ENCODE measurements around the gene SLC6A18. TPM values are rescaled to one million over a fixed set of nuclear protein-coding genes. Genes with fewer than 3 reads are reported as not detected.
"Not testable (repeated sequence)": the region's sequence is repeated elsewhere in the genome, so short reads cannot be mapped to it uniquely, and the experiment has no call there.

The SLC6A18 gene
- polyA plus RNA-seq, 1 of the 3 experiments (the other 2 are of a cell fraction): not detected

DNA sequence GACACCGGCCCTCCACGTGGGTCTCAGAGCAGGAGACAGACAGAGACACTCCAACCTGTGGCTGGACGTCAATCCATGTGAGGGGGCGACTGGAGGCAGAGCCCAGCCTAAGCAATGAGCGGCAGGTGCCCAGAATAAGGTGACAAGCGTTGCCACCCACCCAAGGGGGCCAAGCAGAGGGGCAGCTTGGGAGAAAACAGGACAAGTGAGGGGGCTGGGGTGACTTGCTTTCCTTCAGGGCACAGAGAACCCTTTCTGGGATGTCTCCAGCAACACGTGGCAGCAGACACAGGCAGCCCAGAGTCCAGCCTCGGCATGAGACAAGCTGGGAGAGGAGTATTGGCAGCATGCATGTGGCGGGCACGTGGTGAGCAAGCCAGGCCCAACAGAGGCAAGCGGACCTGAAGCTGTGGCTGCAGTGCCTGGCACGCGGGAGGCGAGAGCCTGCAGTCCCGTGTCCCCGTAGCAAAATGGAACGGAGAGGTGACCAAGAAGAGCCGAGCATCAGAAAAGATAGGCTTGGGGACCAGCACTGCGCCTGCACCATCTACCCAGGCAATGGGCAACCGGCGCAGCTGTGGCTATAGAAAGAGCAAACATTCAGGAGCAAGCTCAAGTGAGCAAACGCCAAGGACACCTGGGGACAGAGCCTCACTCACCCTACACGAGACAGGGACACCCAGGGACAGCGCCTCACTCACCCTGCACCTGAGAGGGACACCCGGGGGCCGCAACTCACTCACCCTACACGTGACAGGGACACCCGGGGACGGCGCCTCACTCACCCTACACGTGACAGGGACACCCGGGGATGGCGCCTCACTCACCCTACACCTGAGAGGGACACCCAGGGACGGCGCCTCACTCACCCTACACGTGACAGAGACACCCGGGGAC lies 63.5 kb downstream of the SLC6A18 start (continued):
- TF ChIP-seq, protein P1, sequence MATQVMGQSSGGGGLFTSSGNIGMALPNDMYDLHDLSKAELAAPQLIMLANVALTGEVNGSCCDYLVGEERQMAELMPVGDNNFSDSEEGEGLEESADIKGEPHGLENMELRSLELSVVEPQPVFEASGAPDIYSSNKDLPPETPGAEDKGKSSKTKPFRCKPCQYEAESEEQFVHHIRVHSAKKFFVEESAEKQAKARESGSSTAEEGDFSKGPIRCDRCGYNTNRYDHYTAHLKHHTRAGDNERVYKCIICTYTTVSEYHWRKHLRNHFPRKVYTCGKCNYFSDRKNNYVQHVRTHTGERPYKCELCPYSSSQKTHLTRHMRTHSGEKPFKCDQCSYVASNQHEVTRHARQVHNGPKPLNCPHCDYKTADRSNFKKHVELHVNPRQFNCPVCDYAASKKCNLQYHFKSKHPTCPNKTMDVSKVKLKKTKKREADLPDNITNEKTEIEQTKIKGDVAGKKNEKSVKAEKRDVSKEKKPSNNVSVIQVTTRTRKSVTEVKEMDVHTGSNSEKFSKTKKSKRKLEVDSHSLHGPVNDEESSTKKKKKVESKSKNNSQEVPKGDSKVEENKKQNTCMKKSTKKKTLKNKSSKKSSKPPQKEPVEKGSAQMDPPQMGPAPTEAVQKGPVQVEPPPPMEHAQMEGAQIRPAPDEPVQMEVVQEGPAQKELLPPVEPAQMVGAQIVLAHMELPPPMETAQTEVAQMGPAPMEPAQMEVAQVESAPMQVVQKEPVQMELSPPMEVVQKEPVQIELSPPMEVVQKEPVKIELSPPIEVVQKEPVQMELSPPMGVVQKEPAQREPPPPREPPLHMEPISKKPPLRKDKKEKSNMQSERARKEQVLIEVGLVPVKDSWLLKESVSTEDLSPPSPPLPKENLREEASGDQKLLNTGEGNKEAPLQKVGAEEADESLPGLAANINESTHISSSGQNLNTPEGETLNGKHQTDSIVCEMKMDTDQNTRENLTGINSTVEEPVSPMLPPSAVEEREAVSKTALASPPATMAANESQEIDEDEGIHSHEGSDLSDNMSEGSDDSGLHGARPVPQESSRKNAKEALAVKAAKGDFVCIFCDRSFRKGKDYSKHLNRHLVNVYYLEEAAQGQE (IDR thresholded peaks at IDR 0.05; ENCODE audit: low read depth, low read length): no peak
- TF ChIP-seq TCF12 (IDR thresholded peaks at IDR 0.05): no peak
- TF ChIP-seq, protein P2, sequence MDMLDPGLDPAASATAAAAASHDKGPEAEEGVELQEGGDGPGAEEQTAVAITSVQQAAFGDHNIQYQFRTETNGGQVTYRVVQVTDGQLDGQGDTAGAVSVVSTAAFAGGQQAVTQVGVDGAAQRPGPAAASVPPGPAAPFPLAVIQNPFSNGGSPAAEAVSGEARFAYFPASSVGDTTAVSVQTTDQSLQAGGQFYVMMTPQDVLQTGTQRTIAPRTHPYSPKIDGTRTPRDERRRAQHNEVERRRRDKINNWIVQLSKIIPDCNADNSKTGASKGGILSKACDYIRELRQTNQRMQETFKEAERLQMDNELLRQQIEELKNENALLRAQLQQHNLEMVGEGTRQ (IDR thresholded peaks at IDR 0.05; ENCODE audit: borderline replicate concordance, low read depth, low read length): no peak
- no peak for TF ChIP-seq TAF1 (IDR thresholded peaks at IDR 0.05; ENCODE audit: borderline replicate concordance, low read depth, low read length)
- TF ChIP-seq YY1 (IDR thresholded peaks at IDR 0.05; ENCODE audit: low read depth): no peak
- TF ChIP-seq SMC3 (IDR thresholded peaks at IDR 0.05; ENCODE audit: low read depth, low read length): no peak
- no peak for TF ChIP-seq FOXJ3 (CRISPR knock-in tag; IDR thresholded peaks at IDR 0.05)

DNA sequence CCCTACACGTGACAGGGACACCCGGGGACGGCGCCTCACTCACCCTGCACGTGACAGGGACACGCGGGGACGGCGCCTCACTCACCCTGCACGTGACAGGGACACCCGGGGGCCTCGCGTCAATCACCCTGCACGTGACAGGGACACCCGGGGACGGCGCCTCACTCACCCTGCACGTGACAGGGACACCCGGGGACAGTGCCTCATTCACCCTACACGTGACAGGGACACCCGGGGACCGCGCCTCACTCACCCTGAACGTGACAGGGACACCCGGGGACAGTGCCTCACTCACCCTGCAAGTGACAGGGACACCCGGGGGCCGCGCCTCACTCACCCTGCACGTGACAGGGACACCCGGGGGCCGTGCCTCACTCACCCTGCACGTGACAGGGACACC lies 64.4 kb downstream of the SLC6A18 start:
- H3K9me2 ChIP-seq; H3K27me3 ChIP-seq (ENCODE audit: insufficient read depth); DNase-seq; H3K9ac ChIP-seq; H3K79me2 ChIP-seq (ENCODE audit: insufficient read depth); H3K4me3 ChIP-seq (ENCODE audit: low read depth in 2 of 2, low read length in 1 of 2); H3K4me2 ChIP-seq; H4K20me1 ChIP-seq (ENCODE audit: insufficient read depth); H3K27ac ChIP-seq (ENCODE audit: low read depth in 2 of 2, low read length in 1 of 2); H3F3A ChIP-seq (replicated peaks; ENCODE audit: insufficient read depth); CTCF ChIA-PET; H2AFZ ChIP-seq (ENCODE audit: low read depth); POLR2A ChIA-PET; H3K9me3 ChIP-seq; H3K36me3 ChIP-seq (replicated peaks in 1 of 2; ENCODE audit: control insufficient read depth in 1 of 2, insufficient read depth in 2 of 2, low read length in 1 of 2); H3K4me1 ChIP-seq (ENCODE audit: control insufficient read depth in 1 of 2, insufficient read depth in 2 of 2, low read depth in 1 of 2, low read length in 1 of 2): not testable (repeated sequence)
- 84% methylated on average over 14 of the region's 32 CpGs for WGBS (ENCODE audit: low lambda C conversion rate)

- H3K79me2 ChIP-seq (ENCODE audit: insufficient read depth); DNase-seq; CTCF ChIA-PET; H3K4me1 ChIP-seq (ENCODE audit: control insufficient read depth in 1 of 2, insufficient read depth in 2 of 2, low read depth in 1 of 2, low read length in 1 of 2); H3K27me3 ChIP-seq (ENCODE audit: insufficient read depth); H3K4me3 ChIP-seq (ENCODE audit: low read depth in 2 of 2, low read length in 1 of 2); H3K9ac ChIP-seq; POLR2A ChIA-PET; H3K9me3 ChIP-seq; H3K36me3 ChIP-seq (replicated peaks in 1 of 2; ENCODE audit: control insufficient read depth in 1 of 2, insufficient read depth in 2 of 2, low read length in 1 of 2); H3K27ac ChIP-seq (ENCODE audit: low read depth in 2 of 2, low read length in 1 of 2); H3K9me2 ChIP-seq; H2AFZ ChIP-seq (ENCODE audit: low read depth); H3F3A ChIP-seq (replicated peaks; ENCODE audit: insufficient read depth); H3K4me2 ChIP-seq; H4K20me1 ChIP-seq (ENCODE audit: insufficient read depth): not testable (repeated sequence)
- 71% methylated on average over 5 of the region's 24 CpGs for WGBS (ENCODE audit: low lambda C conversion rate)
Observed at GRCh38 chr5:1290956-1291355, 65.8 kb downstream of the SLC6A18 start.

Data from SK-N-SH (cell line).